ENCODE results near the gene SLC30A1. TPM values are rescaled to one million over a fixed set of nuclear protein-coding genes. Genes with fewer than 3 reads are reported as not detected.

The SLC30A1 gene
- total RNA-seq, 1 donor from 2014 or later = 7.1 TPM

DNA sequence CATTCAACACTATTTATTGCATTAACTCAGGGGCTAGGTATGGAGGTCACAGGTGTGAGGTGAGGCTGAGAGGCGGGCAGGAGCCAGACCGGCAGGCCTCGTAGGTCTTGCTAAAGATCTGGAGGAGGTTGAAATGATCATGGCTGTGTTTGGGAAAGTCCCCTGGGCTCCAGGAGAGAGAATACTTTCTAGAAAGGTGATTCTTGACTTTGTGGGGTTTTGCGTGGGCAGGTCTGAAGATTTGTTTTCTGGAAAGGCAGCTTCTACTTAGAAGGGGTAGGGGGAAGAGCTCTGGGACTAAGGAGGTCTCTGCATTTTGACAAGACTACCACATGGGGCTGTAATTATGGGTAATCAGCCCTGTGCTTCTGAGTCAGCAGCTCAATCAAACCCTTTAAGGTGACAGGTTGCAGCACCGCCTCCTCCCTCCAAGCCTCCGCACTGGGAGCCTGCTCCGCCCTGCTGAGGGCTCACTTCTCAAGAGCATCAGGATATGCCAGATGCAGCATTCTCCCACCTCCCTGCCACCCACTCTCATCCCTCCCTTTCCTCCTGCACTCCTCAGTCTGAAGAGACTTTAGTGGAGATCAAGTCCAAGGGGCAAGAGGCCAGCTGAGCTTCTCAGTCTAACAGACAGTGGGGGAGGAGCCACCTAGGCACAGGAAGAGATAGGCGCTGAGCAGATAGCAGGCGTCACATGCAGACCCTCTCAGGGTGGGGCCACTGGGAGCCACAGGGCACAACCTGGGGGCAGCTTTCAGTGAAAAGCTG, 30.5 kb downstream of the SLC30A1 start:
- TF ChIP-seq EZH2phosphoT487 (IDR thresholded peaks at IDR 0.05) (no peak), EZH2 (IDR thresholded peaks at IDR 0.05) (no peak)
- TF ChIP-seq, protein P1, sequence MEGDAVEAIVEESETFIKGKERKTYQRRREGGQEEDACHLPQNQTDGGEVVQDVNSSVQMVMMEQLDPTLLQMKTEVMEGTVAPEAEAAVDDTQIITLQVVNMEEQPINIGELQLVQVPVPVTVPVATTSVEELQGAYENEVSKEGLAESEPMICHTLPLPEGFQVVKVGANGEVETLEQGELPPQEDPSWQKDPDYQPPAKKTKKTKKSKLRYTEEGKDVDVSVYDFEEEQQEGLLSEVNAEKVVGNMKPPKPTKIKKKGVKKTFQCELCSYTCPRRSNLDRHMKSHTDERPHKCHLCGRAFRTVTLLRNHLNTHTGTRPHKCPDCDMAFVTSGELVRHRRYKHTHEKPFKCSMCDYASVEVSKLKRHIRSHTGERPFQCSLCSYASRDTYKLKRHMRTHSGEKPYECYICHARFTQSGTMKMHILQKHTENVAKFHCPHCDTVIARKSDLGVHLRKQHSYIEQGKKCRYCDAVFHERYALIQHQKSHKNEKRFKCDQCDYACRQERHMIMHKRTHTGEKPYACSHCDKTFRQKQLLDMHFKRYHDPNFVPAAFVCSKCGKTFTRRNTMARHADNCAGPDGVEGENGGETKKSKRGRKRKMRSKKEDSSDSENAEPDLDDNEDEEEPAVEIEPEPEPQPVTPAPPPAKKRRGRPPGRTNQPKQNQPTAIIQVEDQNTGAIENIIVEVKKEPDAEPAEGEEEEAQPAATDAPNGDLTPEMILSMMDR (IDR thresholded peaks at IDR 0.05) = no peak
- Histone ChIP-seq H3K27ac (no peak overlapping the region), H3K9ac (no peak overlapping the region), H3K79me2 (ENCODE audit: low read depth) (no peaks in the 10 kb centered on the region), H3K36me3 (no peaks in the 10 kb centered on the region), H3K4me2 (no peak overlapping the region), H3K9me3 (ENCODE audit: low read depth) (no peaks in the 10 kb centered on the region), H4K20me1 (ENCODE audit: low read depth) (no peaks in the 10 kb centered on the region), H3K4me1 (no peaks in the 10 kb centered on the region), H3K4me3 (no peak overlapping the region), H3K27me3 (no peaks in the 10 kb centered on the region), H2AFZ (replicated peaks) (no peak overlapping the region), H3F3A (ENCODE audit: low read depth) (no peaks in the 10 kb centered on the region)
- no peak for DNase-seq (ENCODE audit: low spot score)
- no peaks in the 10 kb centered on the region for H3K36me3 Mint-ChIP-seq
- H3K4me1 Mint-ChIP-seq = peaks cover 3% of the 10 kb centered on the region
- no peak overlapping the region for H3K4me3 Mint-ChIP-seq
- H3K9me3 Mint-ChIP-seq = no peaks in the 10 kb centered on the region
- H3K27ac Mint-ChIP-seq = no peak overlapping the region
- peaks cover 2% of the 10 kb centered on the region for H3K27me3 Mint-ChIP-seq (ENCODE audit: insufficient read depth, low read depth)

GRCh38 chr1:211547710-211548109, 31.3 kb downstream of the SLC30A1 start:
- H3K9ac ChIP-seq = no peak overlapping the region
- Mint-ChIP-seq H3K4me3 (no peak overlapping the region), H3K36me3 (no peaks in the 10 kb centered on the region)

DNA sequence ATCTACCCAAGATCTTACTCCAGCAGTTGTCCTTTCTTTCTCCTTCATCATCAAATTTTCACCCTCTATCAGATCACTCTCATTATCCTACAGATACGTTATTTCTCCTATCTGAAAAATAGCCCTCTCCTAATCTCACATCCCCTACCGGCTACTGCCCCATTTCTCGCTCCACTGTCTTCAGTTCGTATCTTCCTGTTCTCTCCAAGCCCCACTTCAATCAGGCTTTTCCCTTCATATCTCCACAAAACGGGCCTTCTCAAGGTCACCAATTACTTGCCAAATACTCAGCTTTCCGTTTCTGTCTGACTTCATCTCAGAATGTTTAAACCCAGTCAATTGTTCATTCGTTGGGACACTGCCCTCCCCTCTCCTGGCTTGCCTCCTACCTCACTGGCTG, 32.4 kb downstream of the SLC30A1 start:
- H2AFZ ChIP-seq (replicated peaks) = no peak overlapping the region
- Mint-ChIP-seq H3K27me3 (ENCODE audit: insufficient read depth, low read depth) (peaks cover 4% of the 10 kb centered on the region), H3K36me3 (no peaks in the 10 kb centered on the region), H3K27ac (no peak overlapping the region), H3K4me1 (peaks cover 3% of the 10 kb centered on the region), H3K9me3 (peaks cover 4% of the 10 kb centered on the region), H3K4me3 (no peak overlapping the region)
- H3K36me3 ChIP-seq = no peaks in the 10 kb centered on the region
- H3K4me2 ChIP-seq = no peak overlapping the region
- no peaks in the 10 kb centered on the region for H3K9me3 ChIP-seq (ENCODE audit: low read depth)
- no peak for TF ChIP-seq EZH2 (IDR thresholded peaks at IDR 0.05)
- no peak for TF ChIP-seq EZH2phosphoT487 (IDR thresholded peaks at IDR 0.05)
- TF ChIP-seq, protein P1 (IDR thresholded peaks at IDR 0.05) = no peak
- no peaks in the 10 kb centered on the region for H3K4me1 ChIP-seq
- no peaks in the 10 kb centered on the region for H3K27me3 ChIP-seq
- no peaks in the 10 kb centered on the region for H3F3A ChIP-seq (ENCODE audit: low read depth)
- no peak overlapping the region for H3K9ac ChIP-seq
- H4K20me1 ChIP-seq (ENCODE audit: low read depth) = no peaks in the 10 kb centered on the region
- no peak overlapping the region for H3K4me3 ChIP-seq
- H3K27ac ChIP-seq = no peak overlapping the region
- DNase-seq (ENCODE audit: low spot score) = no peak
- no peaks in the 10 kb centered on the region for H3K79me2 ChIP-seq (ENCODE audit: low read depth)

More at GRCh38 chr1:211547710-211548109, 31.3 kb downstream of the SLC30A1 start:
- Mint-ChIP-seq H3K9me3 (no peaks in the 10 kb centered on the region), H3K27ac (no peak overlapping the region), H3K4me1 (peaks cover 3% of the 10 kb centered on the region), H3K27me3 (ENCODE audit: insufficient read depth, low read depth) (peaks cover 2% of the 10 kb centered on the region)
- Histone ChIP-seq H3F3A (ENCODE audit: low read depth) (no peaks in the 10 kb centered on the region), H3K4me1 (no peaks in the 10 kb centered on the region), H3K4me2 (no peak overlapping the region), H3K27me3 (no peaks in the 10 kb centered on the region), H3K36me3 (no peaks in the 10 kb centered on the region), H3K4me3 (no peak overlapping the region), H2AFZ (replicated peaks) (no peak overlapping the region), H3K27ac (no peak overlapping the region), H3K79me2 (ENCODE audit: low read depth) (no peaks in the 10 kb centered on the region), H4K20me1 (ENCODE audit: low read depth) (no peaks in the 10 kb centered on the region), H3K9me3 (ENCODE audit: low read depth) (no peaks in the 10 kb centered on the region)
- TF ChIP-seq EZH2phosphoT487 (IDR thresholded peaks at IDR 0.05) (no peak), EZH2 (IDR thresholded peaks at IDR 0.05) (no peak)
- TF ChIP-seq, protein P1 (IDR thresholded peaks at IDR 0.05) = no peak
- DNase-seq (ENCODE audit: low spot score) = no peak
